H7 (cell line): ENCODE measurements around the gene MARS1. TPM values are rescaled to one million over a fixed set of nuclear protein-coding genes. Genes with fewer than 3 reads are reported as not detected.

ENCODE experiments used
- DNase-seq: peaks from one replicate; pipeline ENCODE4 v3.0.0; 2012
- H3K27me3 ChIP-seq: 2 replicates; pipeline ENCODE4 v1.6.0; 2011; ENCODE audit warnings: mild to moderate bottlenecking, low read length; ENCODE audit not compliant: control insufficient read depth, insufficient read depth
- H3K36me3 ChIP-seq: replicated peaks from 2 replicates; pipeline ENCODE4 v1.5.1; 2011; ENCODE audit warnings: low read length; ENCODE audit not compliant: control insufficient read depth, insufficient read depth
- H3K4me3 ChIP-seq: 2 replicates; pipeline ENCODE4 v1.5.1; 2011; ENCODE audit warnings: low read depth, mild to moderate bottlenecking, control low read depth, low read length, moderate library complexity; ENCODE audit not compliant: insufficient read depth
- total RNA-seq: library from RNA; depleted of rRNA; stranded (reverse); fragments of >200 nt; shearing (Covaris generic); gene quantifications from 2 replicates; pipeline ENCODE4 v1.2.3, GENCODE V29; 2014

Gene MARS1
- total RNA-seq, 1 experiment from 2014 or later: 297 TPM

DNA sequence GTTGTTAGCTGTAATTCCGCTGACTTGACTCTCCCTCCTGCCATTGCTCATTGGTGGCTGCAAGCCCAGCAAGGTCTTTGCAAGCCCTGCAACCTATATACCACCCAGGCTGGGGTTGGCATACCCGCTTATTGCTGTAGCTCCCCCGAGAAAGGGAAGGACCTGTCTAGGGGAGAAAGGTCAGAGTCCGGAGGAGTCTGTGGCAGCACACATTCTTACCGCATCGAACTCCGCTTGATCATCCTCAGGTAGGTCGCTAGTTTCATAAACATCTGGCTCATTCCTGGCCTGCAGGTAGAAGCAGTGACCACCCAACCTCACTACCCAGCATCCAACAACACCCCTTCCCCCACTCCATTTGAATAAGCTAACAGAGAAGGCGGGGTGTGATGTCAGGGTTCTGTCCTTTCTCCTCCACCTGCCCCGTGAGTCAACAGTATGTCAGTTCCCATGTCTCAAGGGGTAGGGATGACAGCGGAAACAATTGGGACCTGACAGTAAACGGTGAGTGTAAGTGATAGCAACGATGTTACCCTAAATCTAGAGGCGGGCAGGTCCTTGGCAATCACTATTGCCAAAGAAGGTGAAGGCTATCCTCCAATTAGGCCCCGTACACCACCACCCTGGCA lies 58.1 kb downstream of the MARS1 start:
- DNase-seq: peak; percentile 39
- H3K36me3 ChIP-seq: peaks cover 1% of the 10 kb centered on the region; the same call in 1 of the 2 replicates
- H3K4me3 ChIP-seq: peak overlapping the region; percentile 82
- peaks cover 27% of the 10 kb centered on the region for H3K27me3 ChIP-seq

DNA sequence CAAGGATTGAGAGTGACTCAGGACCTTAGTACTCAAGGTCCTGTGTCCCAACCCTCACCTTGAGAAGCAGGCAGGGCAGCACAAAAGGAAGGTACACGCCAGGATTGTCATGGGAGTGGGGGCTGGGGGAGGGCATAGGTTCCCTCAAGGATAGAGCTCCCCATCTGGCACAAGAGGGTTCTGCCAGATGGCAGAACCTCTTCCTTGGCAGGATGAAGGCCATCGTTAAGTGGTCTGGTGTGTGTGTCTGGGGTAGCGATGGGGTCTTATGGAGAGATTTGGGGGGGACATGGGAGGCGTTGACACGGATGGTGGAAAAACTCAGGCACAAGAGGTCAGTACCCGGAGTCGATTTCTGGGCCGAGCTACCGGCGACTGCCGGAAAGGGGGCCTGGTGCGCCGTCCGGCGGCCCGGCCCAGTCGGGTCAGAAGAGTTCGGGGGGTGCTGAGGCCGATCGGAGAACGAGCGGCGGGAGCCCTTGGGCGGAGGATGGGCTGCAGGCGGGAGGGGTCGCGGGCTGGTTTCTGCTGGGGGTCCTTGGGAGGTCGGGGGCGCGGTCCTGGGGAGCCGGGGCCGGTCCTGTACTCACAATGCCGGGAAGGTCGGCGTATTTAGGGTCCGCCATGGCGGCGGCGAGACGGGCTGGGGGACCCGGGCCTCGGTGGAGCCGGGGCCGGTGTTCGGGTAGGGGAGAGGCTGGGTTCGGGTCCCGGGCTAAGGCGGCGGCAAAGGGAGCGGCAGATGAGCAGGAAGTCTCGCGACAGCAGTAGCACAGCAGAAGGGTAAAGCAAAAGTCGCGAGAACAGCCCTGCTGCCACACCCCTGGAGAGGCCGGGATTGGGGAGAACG lies 58.8 kb downstream of the MARS1 start, which contains the start of gene DCTN2:
TSS of gene DCTN2 (minus strand) at position 755 of the 850 bp plus-strand sequence. CDS start at position 626, 129 bp downstream.
- peak; percentile 65 for DNase-seq
- peak within 1 kb of the TSS; percentile 82 for H3K4me3 ChIP-seq
- peaks cover 33% of the 10 kb centered on the region for H3K27me3 ChIP-seq
- H3K36me3 ChIP-seq: peaks cover 1% of the 10 kb centered on the region; the same call in 1 of the 2 replicates

GRCh38 chr12:57547288-57548012 lies 59.6 kb downstream of the MARS1 start:
- H3K4me3 ChIP-seq: peak overlapping the region; percentile 82; the same call in 1 of the 2 replicates
- peak; percentile 97 for DNase-seq
- peaks cover 1% of the 10 kb centered on the region; the same call in 1 of the 2 replicates for H3K36me3 ChIP-seq
- H3K27me3 ChIP-seq: peaks cover 33% of the 10 kb centered on the region

- H3K27me3 ChIP-seq: peaks cover 36% of the 10 kb centered on the region
- no peak overlapping the region for H3K4me3 ChIP-seq
- no peak for DNase-seq
- 0 out of 2 replicates have a peak, but pooled peaks cover 1% of the 10 kb centered on the region for H3K36me3 ChIP-seq
Observed at GRCh38 chr12:57548013-57548315, 60.1 kb downstream of the MARS1 start.

GRCh38 chr12:57548488-57548887 lies 60.6 kb downstream of the MARS1 start:
- H3K27me3 ChIP-seq: peaks cover 36% of the 10 kb centered on the region
- DNase-seq: no peak
- no peak overlapping the region for H3K4me3 ChIP-seq
- H3K36me3 ChIP-seq: 0 out of 2 replicates have a peak, but pooled peaks cover 1% of the 10 kb centered on the region

DNA sequence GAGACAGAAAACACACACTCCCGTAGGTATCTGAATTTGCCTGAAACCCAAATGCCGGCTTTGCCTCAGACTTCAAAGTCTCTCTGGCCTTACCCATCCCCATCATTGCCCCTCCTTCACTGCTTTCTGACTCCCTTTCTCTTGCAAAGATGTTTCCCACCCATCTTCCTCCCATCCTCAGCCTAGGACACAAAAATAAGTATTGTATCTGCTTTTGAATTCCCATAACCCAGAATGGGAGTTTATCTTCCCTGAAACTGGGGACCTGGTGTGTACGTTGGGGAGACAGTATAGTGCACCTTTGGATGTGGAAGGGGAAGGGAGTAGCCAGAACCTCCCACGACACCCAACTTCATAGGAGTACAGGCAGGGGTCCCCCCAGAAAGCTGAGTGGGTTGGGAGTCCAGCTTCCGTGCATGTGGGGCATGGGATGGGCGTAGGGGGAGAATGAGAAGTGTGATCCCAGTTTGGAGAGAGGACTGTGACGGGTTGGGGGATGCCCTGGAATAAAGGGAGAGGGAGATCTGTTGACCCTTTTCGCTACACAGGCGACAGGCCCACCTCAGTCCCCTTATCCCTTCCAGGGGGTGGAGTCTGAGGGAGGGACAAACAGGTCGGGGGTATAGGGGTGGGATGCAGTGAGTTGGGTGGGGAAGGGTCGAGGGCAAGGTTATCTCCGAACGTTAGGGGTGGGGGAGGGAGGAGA lies 61.5 kb downstream of the MARS1 start:
- H3K36me3 ChIP-seq: 0 out of 2 replicates have a peak, but pooled peaks cover 1% of the 10 kb centered on the region
- peaks cover 36% of the 10 kb centered on the region for H3K27me3 ChIP-seq
- H3K4me3 ChIP-seq: peak overlapping the region; percentile 72
- no peak for DNase-seq

DNA sequence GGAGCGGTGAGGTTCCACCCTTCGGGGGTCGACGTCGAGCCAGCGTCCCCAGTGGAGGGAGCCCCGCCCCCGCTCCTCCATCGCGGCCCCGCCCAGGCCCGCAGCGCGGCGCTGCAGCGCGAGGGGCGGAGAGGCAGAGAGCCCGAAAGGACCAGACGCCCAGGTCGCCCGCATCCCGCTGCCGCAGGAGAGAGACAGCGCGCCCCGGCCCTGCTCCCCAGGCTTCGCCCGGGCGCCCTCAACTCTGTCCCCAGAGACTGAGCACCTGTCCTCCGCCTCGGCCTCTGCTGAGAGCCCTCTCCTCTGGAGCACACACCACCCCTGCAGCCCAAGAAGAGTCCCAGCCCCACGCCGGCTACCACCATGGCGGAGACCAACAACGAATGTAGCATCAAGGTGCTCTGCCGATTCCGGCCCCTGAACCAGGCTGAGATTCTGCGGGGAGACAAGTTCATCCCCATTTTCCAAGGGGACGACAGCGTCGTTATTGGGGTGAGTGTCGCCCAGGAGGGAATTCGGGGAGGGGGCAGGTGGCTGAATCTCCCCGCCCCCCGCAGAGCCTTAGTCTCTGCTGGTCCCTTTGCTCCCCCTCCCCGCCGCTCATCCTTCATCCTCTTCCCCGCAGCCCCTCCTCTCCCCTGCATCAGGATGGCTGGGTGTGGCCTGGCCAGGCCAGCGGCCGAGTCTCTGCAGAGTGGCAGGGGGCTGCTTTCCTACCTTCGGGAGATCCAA lies 62.2 kb downstream of the MARS1 start, which contains the start of gene KIF5A:
TSS of gene KIF5A (plus strand) at position 136 of the 732 bp plus-strand sequence. CDS start at position 364, 228 bp downstream.
- H3K36me3 ChIP-seq: 0 out of 2 replicates have a peak, but pooled peaks cover 1% of the 10 kb centered on the region
- peak; percentile 97 for DNase-seq
- H3K4me3 ChIP-seq: peak within 1 kb of the TSS; percentile 72
- peaks cover 36% of the 10 kb centered on the region for H3K27me3 ChIP-seq

GRCh38 chr12:57550641-57551549 lies 63.0 kb downstream of the MARS1 start:
- DNase-seq: no peak
- peaks cover 36% of the 10 kb centered on the region for H3K27me3 ChIP-seq
- 0 out of 2 replicates have a peak, but pooled peaks cover under 1% of the 10 kb centered on the region for H3K36me3 ChIP-seq
- H3K4me3 ChIP-seq: peak overlapping the region; percentile 72; the same call in 1 of the 2 replicates

DNA sequence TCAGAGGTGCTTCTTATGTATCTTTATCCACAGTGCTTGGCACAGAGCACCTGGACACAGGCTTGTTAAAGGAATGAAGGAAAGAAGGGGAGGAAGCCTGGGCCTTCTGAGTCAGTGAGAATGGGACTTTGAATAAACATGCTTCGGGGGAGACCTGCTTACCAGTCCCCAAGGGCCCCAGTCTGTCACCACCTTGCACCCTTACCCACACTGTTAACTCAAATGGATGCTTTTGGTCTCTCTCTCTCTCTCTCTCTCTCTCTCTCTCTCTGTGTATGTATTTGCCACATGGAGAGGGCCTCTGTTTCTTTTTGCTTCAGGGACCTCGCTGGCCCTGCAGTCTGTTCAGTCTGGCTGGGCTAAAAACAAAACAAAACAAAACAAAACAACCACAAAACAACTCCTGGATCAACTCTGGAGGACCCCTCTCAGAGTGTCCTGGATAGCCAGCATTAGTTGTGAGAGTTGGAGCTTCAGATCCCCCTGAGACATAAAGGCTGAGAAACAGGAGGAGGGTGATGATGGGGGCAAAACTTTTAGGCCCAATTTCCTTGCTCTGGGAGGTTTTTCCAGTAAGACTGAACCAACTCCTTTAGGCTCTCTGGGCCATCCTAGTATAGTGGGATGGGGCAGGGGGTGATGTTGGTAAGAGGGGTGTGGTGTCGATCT lies 63.9 kb downstream of the MARS1 start:
- Histone ChIP-seq H3K27me3 (peaks cover 36% of the 10 kb centered on the region), H3K4me3 (no peak overlapping the region), H3K36me3 (no peaks in the 10 kb centered on the region)
- DNase-seq: no peak

- DNase-seq: peak; percentile 44
- Histone ChIP-seq H3K27me3 (peaks cover 36% of the 10 kb centered on the region), H3K4me3 (no peak overlapping the region), H3K36me3 (no peaks in the 10 kb centered on the region)
Observed at GRCh38 chr12:57552306-57552651, 64.4 kb downstream of the MARS1 start.

- Histone ChIP-seq H3K4me3 (no peak overlapping the region), H3K36me3 (no peaks in the 10 kb centered on the region), H3K27me3 (peaks cover 33% of the 10 kb centered on the region)
- no peak for DNase-seq
Observed at GRCh38 chr12:57552835-57553313, 65.0 kb downstream of the MARS1 start.
